ENCODE data around the gene MAML2.

Gene MAML2

DNA sequence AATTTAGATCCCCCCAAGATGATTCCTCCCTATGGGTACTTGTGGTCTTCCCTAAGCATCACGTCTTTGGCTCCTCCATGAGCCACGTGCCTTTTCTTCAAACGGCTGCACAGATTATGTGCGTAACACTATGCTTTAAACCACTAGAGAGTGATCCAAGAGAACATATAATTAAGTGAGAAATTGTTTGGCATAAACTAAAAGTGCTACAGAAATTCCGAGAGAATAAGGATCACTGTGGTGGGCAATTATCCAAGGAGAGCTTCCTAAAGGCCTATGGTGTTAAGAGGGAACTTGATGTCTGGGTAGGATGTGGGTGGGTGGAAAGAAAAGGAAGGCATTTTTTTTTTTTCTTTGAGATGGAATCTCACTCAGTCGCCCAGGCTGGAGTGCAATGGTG, 110.9 kb downstream of the MAML2 start:
- no peak for DNase-seq

DNA sequence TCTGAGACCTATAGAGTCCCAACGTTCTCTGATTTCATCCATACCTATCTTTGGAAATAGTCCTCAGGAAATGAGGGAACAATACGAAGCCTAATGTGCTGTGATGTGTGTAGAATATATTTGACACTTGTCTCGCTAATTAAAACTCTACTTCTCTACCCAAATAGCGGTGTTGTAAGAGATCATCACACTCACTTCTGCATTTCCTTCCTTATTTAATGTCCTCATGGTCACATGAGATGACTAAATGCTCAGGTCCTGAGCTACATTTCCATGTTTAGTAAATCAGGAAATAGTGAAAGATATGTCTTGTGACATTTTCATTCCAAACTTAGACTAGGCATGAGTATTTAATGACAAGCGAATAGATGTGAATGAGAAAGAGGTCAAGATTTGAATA, 112.3 kb downstream of the MAML2 start:
- DNase-seq: peak; percentile 43

GRCh38 chr11:96229354-96229977, 113.5 kb downstream of the MAML2 start:
- DNase-seq: no peak

DNA sequence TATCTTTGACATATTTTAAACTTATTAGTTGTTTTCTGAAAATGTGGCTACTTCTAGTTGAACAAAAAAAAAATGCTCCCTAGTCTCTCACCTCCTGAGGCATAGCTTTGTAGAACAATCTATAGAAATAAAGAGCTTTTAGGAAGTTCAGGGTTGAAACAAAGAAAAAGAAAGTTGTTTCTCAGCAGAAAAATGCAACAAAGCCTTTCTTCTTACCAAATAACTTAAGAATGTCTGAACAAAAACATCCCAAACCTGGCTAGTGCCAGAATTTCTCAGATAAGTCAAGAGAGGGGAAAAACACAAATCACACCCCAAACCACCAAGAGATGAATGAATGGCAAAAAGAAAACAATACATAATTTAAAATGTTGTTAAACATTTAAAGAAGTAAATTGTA, 114.1 kb downstream of the MAML2 start:
- no peak for DNase-seq

GRCh38 chr11:96228473-96228891, 114.5 kb downstream of the MAML2 start:
- DNase-seq: no peak

DNA sequence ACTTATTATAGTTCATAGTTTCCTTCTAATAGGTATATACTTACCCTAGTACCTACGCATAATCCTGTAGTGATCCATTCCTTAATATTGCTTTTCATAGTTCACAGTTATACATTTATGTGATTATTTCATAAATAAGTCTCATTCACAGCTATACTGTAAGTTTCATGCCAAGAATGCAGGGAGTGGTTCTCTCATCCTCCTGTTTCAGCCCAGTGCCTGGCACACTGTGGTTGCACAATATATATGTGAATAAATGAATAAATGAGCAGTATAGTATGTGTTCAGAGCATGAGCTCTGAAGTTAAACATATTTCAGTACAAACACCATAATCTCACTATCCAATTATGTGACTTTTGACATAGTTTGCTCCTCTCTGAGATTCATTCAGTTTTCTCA, 115.8 kb downstream of the MAML2 start:
- DNase-seq: no peak

DNA sequence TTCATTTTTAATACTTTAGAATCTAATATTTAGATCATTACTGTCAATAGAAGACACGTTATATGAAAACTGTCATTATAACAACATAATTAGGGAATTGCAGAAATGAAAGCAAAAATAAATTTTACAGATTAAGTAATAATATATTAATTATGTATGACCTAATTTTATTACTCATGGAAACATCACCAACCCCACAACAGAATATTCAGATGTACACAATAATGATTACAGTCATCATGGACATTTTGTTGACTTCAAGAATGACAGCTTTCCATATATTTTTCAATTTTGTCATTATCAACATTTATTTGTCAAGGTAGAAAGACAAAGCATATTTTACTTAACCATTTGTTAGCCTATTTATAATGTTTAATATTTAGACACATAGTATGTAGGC, 119.9 kb downstream of the MAML2 start:
- no peak for DNase-seq

DNA sequence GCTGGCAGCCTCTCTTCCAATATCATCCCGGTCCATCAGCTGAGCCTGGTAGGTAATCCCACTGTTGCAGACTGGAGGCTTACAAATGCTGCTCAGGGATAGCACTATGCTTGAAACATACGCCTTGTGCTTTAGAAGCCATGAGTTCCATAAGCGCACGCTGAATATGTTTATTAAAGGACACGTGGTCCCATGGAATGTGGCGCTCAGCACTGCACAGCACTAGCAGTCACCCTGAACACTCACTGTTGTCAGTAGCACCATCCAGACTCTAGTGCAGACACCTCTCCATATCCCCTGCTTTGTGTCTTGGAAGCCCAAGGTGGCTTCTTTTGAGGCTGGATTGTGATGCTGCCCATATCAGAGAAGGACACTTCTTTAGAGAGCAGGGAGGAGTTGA, 120.9 kb downstream of the MAML2 start:
- no peak for DNase-seq

- DNase-seq: no peak
Measured at GRCh38 chr11:96221244-96222070, 121.5 kb downstream of the MAML2 start.

- no peak for DNase-seq
Measured at GRCh38 chr11:96219981-96220623, 122.9 kb downstream of the MAML2 start.

GRCh38 chr11:96218901-96219300, 124.1 kb downstream of the MAML2 start:
- DNase-seq: no peak

GRCh38 chr11:96218006-96218405, 125.0 kb downstream of the MAML2 start:
- no peak for DNase-seq

- no peak for DNase-seq
Measured at GRCh38 chr11:96217206-96217605, 125.8 kb downstream of the MAML2 start.

- DNase-seq: no peak
Measured at GRCh38 chr11:96215826-96216225, 127.2 kb downstream of the MAML2 start.

DNA sequence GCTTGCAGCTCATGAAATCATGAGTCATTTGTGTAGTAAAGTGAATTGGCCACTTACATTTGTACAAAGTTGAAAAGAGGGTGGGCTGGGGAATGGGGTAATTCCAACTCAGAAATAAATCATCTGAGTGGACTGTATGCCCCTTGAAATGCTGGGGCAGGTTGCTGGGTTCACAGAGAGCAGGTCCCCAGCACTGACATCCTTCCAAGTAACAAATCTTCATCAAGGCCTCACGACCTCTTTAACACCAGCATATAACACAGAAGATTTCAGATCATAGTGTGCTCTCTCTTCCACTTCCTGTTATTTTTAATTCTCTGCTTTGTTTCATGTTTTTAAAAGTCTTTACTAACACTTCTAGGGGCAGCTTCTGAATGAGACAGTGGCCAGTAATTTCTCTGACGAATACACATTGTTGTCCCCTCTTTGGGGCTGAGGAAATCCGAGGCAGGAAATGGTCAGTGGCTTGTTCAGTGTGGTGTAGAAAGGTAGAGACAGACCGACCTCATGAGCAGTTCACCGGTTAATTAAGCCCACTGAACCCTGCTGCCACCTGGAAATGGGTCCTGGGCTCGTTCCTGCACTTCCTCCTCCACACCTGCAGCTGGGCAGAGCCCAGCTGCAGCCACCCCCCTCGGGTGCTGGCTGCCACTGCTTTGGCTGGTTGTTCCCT, 127.7 kb downstream of the MAML2 start:
- no peak for DNase-seq

DNA sequence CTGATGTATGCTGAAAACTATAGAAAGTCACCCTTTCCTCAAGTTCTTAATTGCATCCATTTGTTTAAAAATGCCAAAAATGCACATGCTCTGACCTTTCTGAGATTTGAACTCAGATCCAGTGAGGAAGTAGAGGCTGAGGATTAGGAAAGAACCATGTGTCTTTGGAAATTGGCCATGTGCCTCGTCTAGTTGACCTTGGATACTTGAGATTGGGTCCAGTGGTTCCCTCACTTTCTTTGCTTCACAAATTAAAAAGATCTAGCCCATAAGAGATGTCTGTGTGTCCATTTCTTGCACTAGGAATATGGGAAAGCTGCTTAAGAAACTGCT, 128.3 kb downstream of the MAML2 start:
- DNase-seq: no peak

GRCh38 chr11:96213500-96213899, 129.5 kb downstream of the MAML2 start:
- DNase-seq: peak; percentile 28

DNA sequence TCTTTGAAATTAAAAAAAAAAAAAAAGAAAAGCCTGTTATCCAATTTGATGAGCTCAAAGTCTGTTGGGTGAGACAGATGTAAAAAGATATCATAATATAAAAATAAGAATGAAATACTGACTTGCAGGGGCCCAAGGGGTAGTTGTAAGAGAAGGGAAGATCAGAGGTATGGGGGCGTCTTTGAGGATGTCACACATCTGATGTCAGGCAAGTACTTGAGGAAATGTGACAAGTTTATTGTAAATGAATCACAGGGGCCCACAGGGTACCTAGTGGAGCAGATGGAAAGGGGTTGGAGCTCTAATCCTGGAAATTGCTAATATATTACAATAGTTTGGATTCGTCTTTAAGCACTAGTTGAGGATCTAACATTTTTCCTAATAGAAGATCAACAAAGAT, 131.6 kb downstream of the MAML2 start:
- no peak for DNase-seq

DNA sequence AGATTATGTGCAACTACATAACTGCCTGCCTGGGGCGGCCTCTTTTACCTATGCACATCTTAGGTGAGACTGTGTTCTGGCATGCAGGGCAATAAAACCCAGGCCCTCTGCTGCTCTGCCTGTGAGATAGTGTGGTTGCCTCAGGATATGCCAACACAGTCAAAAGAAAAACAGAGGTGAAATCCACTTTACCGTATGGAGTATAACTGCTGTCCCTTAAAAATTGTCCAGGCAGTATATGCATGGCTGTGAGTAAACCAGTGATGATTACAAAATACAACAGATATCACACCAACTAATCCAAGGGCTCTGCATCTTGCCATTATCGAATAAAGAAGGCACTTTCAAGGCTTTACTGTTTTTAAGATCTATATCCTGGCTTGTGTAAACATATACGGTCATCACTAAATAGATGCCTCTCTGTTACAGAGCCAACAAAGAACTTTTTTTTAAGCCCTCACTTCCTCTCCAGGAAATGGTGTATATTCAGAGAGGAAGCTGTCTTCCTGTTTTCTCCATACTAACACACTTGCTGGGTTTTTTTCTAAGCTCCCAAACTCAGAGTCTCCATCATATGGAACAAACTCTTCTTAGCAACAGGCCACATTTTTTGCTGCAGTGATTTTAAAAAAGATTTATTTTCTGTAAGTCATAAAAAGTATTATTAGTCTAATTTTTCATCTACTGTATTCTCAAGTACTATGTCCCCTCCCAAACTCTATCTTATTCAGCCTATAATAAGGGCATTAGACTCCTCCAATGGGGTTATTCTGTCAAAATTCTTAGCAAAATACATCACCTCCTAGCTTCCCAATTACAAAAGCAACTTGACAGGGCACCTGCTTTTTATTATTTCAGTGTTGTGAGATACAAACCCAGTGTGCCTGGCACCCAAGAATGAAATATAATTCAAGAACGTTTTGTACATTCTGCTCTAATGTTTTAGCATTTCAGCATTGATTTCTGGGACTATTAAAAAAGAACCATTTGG, 135.2 kb downstream of the MAML2 start:
- no peak for DNase-seq

- DNase-seq: no peak
Measured at GRCh38 chr11:96206955-96207354, 136.0 kb downstream of the MAML2 start.

GRCh38 chr11:96205460-96205809, 137.6 kb downstream of the MAML2 start:
- DNase-seq: no peak

GRCh38 chr11:96204721-96205459, 138.1 kb downstream of the MAML2 start:
- no peak for DNase-seq
